ENCODE data around the gene COQ3.
A peak's percentile ranks its signal among the peaks of the same experiment; 100 is the strongest.

The COQ3 gene

DNA sequence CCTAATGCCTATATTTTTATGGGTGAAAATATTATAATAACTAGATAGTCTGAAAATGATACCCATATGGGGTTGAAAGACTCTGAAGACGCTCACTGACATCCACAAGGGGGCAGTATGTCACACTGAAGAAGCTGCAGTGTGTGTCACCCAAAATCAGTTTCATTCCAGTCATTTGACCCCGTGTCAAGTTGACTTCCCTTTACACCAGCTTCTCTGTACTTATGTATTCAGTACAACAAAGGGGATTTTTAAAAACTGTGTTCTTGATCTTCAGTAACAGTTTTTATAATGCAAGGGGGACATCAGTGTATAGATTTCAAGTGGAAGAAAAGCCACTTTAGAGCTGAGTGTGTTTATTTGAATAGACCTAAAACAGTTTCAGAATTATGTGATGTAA is 63.8 kb downstream of the COQ3 start:
- DNase-seq: peak; percentile 78

- DNase-seq: no peak
Measured at GRCh38 chr6:99324996-99325395, 69.0 kb downstream of the COQ3 start.

Data from MV-4-11 (cell line).